SU-DHL-6 (cell line): ENCODE results near the gene ANO2.

Experiments
- H2AFZ ChIP-seq: fragments of 200-600 bp; sonication (generic); 2 replicates; pipeline ENCODE4 v1.6.1; 2014; ENCODE audit warnings: low read depth, mild to moderate bottlenecking, moderate library complexity, mixed read lengths, antibody characterized with exemption, low read length; ENCODE audit not compliant: severe bottlenecking
- H3F3A ChIP-seq: fragments of 200-600 bp; shearing (Covaris generic); 2 replicates; pipeline ENCODE4 v1.6.0; 2016; ENCODE audit warnings: antibody characterized with exemption, mild to moderate bottlenecking; ENCODE audit not compliant: insufficient read depth
- H3K27ac ChIP-seq: fragments of 200-600 bp; sonication (generic); 2 replicates; pipeline ENCODE4 v1.5.1; 2016; ENCODE audit warnings: low read depth, mild to moderate bottlenecking, low read length, moderate library complexity, mixed read lengths
- H3K27me3 ChIP-seq: fragments of 200-600 bp; sonication (generic), shearing (Covaris generic); 2 replicates; pipeline ENCODE4 v1.6.0; 2014; ENCODE audit warnings: mild to moderate bottlenecking, low read length
- H3K36me3 ChIP-seq: fragments of 200-600 bp; sonication (generic); 2 replicates; pipeline ENCODE4 v1.6.1; 2014; ENCODE audit warnings: mild to moderate bottlenecking, low read length, mixed read lengths
- H3K4me2 ChIP-seq: fragments of 300-600, 200-600 bp; shearing (Covaris generic), sonication (generic); 2 replicates; pipeline ENCODE4 v1.6.0; 2014; ENCODE audit warnings: low read length, low read depth, mild to moderate bottlenecking; ENCODE audit not compliant: poor library complexity, severe bottlenecking
- H3K4me3 ChIP-seq: fragments of 200-600 bp; sonication (generic); 2 replicates; pipeline ENCODE4 v1.5.1; 2014; ENCODE audit warnings: antibody characterized with exemption, low read length, mild to moderate bottlenecking, mixed read lengths; ENCODE audit not compliant: insufficient read depth, poor library complexity, severe bottlenecking
- H3K79me2 ChIP-seq: fragments of 200-600 bp; sonication (generic); 2 replicates; pipeline ENCODE4 v1.6.1; 2014; ENCODE audit warnings: mild to moderate bottlenecking, low read length, moderate library complexity; ENCODE audit not compliant: insufficient read depth
- H3K9ac ChIP-seq: fragments of 200-600 bp; sonication (generic); 2 replicates; pipeline ENCODE4 v1.7.0; 2014; ENCODE audit warnings: mild to moderate bottlenecking, low read length
- H3K9me2 ChIP-seq: fragments of 200-600 bp; sonication (generic); replicated peaks from 2 replicates; pipeline ENCODE4 v1.6.1; 2014; ENCODE audit warnings: low read length; ENCODE audit not compliant: insufficient read depth
- H3K9me3 ChIP-seq: fragments of 200-600 bp; sonication (generic); 2 replicates; pipeline ENCODE4 v1.6.1; 2014; ENCODE audit warnings: low read length, mixed read lengths; ENCODE audit not compliant: insufficient read depth
- H4K20me1 ChIP-seq: fragments of 200-600 bp; sonication (generic); 2 replicates; pipeline ENCODE4 v1.6.1; 2014; ENCODE audit warnings: low read depth, mild to moderate bottlenecking, antibody characterized with exemption, low read length, moderate library complexity, mixed read lengths
- CTCF ChIP-seq: fragments of 200-600 bp; sonication (generic); IDR thresholded peaks from one replicate; pipeline ENCODE4 v1.5.1; 2017; ENCODE audit warnings: antibody characterized with exemption, mild to moderate bottlenecking, low read length, moderate library complexity; ENCODE audit not compliant: insufficient read depth, poor library complexity, severe bottlenecking
- EZH2phosphoT487 ChIP-seq: fragments of 200-600 bp; sonication (generic), shearing (Covaris generic); conservative IDR thresholded peaks from 2 replicates; pipeline ENCODE4 v1.6.1; 2018; ENCODE audit warnings: mild to moderate bottlenecking, antibody characterized with exemption, low read length, moderate library complexity, mixed read lengths

The ANO2 gene

GRCh38 chr12:5622280-5622679, 322.8 kb downstream of the ANO2 start:
- Histone ChIP-seq H3K79me2 (no peaks in the 10 kb centered on the region), H3K36me3 (no peaks in the 10 kb centered on the region), H3K27ac (no peak overlapping the region), H3K9me2 (no peaks in the 10 kb centered on the region), H3K9me3 (no peaks in the 10 kb centered on the region), H4K20me1 (no peaks in the 10 kb centered on the region), H3K9ac (no peak overlapping the region), H2AFZ (no peak overlapping the region), H3K27me3 (no peaks in the 10 kb centered on the region), H3K4me2 (no peak overlapping the region), H3F3A (no peaks in the 10 kb centered on the region), H3K4me3 (no peak overlapping the region)
- TF ChIP-seq EZH2phosphoT487 (no peak), CTCF (no peak)

- Histone ChIP-seq H3F3A (no peaks in the 10 kb centered on the region), H3K36me3 (no peaks in the 10 kb centered on the region), H3K79me2 (no peaks in the 10 kb centered on the region), H3K27me3 (no peaks in the 10 kb centered on the region), H3K9me3 (no peaks in the 10 kb centered on the region), H3K9me2 (no peaks in the 10 kb centered on the region), H2AFZ (no peak overlapping the region), H4K20me1 (no peaks in the 10 kb centered on the region), H3K27ac (no peak overlapping the region), H3K4me2 (no peak overlapping the region), H3K4me3 (no peak overlapping the region), H3K9ac (no peak overlapping the region)
- no peak for TF ChIP-seq CTCF
- no peak for TF ChIP-seq EZH2phosphoT487
Measured at GRCh38 chr12:5621329-5621728, 323.7 kb downstream of the ANO2 start.

- no peak overlapping the region for H3K9ac ChIP-seq
- H3K79me2 ChIP-seq: no peaks in the 10 kb centered on the region
- no peak for TF ChIP-seq EZH2phosphoT487
- TF ChIP-seq CTCF: no peak
- H3K27me3 ChIP-seq: no peaks in the 10 kb centered on the region
- no peak overlapping the region for H3K4me3 ChIP-seq
- H2AFZ ChIP-seq: no peak overlapping the region
- H3K36me3 ChIP-seq: no peaks in the 10 kb centered on the region
- no peaks in the 10 kb centered on the region for H3F3A ChIP-seq
- H4K20me1 ChIP-seq: no peaks in the 10 kb centered on the region
- H3K9me3 ChIP-seq: no peaks in the 10 kb centered on the region
- no peak overlapping the region for H3K27ac ChIP-seq
- no peak overlapping the region for H3K4me2 ChIP-seq
- no peaks in the 10 kb centered on the region for H3K9me2 ChIP-seq
Measured at GRCh38 chr12:5620896-5621295, 324.2 kb downstream of the ANO2 start.

- no peaks in the 10 kb centered on the region for H3K9me2 ChIP-seq
- no peaks in the 10 kb centered on the region for H3K36me3 ChIP-seq
- no peaks in the 10 kb centered on the region for H3K27me3 ChIP-seq
- H3K9me3 ChIP-seq: no peaks in the 10 kb centered on the region
- H3K79me2 ChIP-seq: no peaks in the 10 kb centered on the region
- no peaks in the 10 kb centered on the region for H3F3A ChIP-seq
- no peak overlapping the region for H3K27ac ChIP-seq
- H3K4me3 ChIP-seq: no peak overlapping the region
- TF ChIP-seq CTCF (no peak), EZH2phosphoT487 (no peak)
- H3K4me2 ChIP-seq: no peak overlapping the region
- no peaks in the 10 kb centered on the region for H4K20me1 ChIP-seq
- H3K9ac ChIP-seq: no peak overlapping the region
- no peak overlapping the region for H2AFZ ChIP-seq
Measured at GRCh38 chr12:5619628-5620027, 325.4 kb downstream of the ANO2 start.
